Measurements from ENCODE around the gene EQTN.

EQTN gene

DNA sequence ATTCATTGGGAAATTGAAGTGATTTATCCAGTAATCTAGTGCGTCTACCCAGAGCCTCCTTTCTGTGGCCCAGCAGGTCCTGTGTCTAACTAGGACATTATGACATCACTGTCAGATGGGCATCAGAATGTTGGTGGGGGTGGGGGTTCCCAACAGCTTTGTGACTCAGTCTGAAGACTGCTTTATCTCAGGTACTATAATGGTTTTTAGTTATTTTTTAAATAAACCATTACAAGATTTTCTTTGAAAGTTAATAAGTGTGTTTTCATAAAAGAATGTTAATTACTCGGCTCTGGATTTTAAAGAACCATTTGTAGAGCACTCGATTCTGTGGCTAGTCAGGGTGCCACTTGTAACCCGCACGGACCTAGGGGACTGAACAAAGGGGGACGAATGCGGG is at the start of gene EQTN:
EQTN (minus strand) TSS at position 101 of the 400 bp plus-strand sequence; CDS start at position 6, 95 bp downstream.
- no peak for DNase-seq

DNA sequence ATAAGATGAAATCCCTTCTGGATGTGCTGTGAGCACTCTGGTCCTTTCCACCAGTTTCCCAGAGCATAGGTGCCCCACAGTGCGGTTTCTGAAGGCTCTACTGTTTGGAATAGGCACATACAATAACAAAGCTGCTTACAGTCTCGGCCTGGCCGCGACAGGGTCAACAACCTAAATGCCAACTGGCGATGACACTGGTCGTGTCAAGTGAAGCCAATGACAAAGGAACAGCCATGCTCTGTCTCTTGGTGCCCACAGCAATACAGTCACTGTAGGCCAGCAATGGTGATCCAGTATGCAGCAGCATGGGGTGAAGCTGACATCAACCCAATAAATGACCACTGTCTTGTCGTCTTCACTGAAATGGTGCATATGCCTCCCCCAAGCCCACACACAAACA is 47.8 kb upstream of the EQTN start:
- DNase-seq: no peak

DNA sequence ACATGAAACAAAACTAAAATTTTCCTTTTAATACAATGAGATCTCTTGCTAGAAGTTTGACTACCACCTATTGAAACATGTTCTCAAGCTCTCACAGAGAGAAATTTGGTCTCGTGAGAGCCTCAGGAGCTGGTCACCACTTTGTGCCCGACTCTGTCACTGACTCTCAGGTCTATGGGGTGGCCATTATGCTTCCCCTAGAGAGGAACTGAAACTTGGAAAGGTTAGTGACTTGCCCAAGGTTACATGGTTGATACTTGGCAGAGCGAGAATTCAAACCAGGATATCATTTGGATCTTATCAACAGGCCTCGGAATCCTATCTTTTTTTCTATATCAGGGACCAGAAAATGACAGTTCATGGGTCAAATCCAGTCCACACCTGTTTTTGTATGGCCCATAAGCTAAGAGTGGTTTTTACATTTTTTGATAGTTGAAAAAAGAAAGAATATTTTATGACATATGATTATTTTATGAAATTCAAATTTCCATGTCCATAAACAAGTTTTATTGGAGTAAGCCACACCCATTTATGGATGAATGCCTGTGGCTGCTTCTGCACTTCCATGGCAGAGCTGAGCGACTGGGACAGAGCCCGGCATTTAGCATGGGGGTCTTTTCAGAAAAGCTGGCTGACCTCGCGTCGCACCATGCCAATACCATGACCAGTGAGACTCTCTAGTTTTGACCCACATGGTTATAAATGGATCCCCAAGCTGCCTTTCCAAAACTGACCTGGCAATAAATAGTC is 44.8 kb upstream of the EQTN start:
- DNase-seq: no peak

DNA sequence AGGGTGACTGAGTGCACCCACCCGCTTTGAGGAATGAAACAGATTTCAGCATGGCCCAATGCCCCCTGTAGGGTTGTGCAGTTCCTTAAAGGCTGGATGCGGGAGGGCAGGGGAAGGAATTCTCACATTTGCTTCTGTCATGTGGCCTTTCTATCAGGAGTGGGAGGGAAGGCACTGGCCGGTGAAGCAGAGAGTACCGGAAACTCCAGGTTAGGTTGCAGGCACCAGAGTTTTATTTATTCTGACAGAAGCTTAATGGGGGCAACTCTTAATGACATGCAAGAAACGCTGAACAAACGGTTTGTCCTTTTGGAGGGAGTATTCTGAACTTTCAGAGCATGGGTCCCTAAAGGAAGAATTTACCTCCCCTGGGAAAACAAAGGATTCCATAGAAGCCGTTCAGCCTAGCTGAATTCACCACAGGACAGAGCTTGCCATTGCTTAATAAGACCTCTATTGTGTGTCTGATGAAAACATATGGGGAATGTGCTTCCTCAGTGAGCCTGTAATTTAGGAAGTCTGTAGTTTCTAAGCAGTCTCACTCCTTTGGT is 44.1 kb upstream of the EQTN start:
- DNase-seq: no peak

DNA sequence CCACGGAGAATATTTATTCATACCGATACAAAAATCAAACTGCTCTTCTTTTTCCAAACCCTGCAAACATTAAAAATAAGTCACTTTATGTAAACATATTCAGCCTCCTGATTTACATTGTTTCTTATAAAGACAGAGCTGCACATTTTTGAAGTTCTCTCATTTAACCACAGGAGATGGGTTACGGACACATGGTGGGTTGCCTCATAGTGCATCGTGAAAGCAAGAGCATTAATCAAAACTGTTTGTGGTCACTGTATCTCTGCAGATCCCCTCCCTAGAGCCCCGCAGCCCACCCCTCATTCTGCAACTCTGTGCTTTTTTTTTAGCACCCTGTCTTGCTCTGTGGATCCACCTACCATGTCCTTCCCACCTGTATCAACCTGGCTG is 43.3 kb upstream of the EQTN start:
- DNase-seq: no peak

DNA sequence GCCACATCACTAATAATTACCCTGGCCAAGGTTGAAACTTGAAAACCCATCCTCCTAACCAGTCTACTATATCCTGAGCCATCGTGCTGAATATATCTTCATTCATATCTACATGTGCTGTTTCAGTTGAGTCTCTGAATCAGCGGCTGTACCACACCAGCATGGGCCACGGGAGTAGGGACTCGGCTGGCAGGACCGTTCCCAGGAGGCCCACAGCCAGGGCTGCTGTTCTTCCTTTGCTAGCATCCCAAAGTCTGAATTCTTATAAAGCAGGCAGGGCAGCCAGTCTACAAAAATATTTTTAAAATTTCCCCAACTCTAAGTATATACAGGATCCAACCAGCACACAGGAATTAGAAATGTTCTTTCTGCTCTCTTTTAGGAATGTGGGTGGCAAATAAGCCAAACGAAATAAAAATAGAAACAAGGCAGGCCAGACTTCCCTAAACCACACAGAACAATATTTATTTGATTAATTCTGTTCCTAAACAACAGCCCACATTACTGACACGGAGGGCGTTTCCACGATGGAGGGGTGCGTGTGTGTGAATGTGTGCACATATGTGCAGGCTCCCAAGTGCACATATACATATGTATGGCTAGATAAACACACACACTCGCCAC is 42.8 kb upstream of the EQTN start:
- DNase-seq: no peak

DNA sequence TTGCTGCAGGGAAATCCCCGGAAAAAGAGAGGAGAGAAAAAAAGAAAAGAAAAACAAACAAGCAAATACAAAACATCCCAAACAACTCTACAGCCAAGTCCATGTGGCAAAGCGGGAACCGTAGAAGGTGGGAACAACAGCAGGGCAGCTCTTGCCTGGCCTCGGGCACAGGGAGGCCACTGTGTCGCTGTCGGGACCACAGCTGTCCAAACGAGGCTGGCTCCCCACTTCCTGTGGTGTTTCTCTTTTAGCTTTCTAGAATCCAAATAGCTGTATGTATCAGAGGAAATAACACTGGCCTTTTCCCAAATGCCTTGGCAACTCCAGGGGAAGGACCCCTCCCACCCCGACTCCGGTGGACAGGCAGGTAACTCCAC is 41.6 kb upstream of the EQTN start:
- DNase-seq: no peak

DNA sequence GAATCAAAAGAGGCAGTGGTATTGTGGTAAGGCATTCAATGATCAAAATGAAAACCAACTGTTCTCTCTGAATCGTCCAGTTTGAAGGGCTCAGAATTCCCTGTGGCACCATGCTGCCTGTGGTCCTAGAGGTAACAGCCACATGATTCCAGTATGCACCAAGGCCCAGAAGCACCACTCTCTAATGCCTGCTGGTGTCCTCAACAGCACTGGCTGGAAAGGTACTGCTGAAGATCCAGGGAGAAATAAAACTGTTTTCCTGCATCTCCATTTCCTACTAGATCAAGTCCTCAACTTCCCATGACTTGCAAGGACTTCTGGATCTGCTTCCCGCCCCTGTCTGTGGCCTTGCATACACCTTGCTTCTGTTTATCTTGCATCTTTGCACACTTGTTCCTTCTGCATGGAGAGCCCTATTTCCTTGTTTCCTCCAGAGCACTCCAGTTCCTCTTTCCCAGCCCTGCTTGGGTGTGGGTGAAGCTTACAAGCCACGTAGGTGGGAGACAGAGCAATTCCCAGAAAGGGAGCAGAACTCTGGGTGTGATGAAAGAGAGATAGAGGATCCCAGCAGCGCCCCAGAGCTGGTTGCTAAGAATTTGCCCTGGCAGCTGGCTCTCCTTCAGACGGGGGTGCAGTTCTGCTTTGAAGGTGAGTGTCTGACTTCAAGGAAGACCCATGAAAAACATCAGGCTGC is 41.0 kb upstream of the EQTN start:
- no peak for DNase-seq

DNA sequence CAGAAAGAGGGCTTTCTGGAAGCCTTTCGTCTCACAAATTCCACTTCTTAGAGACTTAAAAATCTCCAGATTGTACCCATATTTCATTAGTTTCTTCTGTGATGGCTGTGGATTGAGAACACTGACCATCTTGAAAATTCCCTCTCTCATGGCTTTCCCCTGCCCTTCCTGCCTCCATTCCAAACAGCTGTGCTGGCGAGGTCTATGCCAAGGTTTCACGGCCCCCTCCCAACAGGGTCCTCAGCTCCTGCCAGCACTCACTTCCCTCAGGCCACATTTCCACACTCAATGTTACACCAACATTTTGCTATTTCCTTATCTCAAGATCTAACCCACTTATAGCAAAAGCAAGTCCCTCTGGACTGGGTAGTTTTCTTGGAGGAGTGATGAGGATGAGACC is 40.3 kb upstream of the EQTN start:
- no peak for DNase-seq

DNA sequence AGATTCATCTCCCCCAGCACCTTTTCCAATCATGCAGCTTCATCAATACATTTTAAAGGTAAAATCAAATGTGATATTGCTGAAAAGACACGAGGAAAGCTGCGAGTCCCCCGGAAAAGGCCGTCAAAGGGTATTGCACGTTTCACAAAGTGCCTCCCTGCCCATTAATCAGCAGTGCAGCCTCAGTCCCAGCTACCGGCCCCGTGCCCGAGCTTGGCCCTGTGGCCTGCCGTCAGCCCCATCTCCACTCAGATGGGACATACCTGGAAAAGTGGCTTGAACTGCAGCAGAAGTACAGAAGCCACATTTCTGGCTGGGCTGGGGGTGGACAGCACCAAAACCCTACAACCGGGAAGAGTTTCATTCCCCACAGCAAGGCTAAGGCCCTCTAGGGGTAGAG is 39.9 kb upstream of the EQTN start:
- no peak for DNase-seq

DNA sequence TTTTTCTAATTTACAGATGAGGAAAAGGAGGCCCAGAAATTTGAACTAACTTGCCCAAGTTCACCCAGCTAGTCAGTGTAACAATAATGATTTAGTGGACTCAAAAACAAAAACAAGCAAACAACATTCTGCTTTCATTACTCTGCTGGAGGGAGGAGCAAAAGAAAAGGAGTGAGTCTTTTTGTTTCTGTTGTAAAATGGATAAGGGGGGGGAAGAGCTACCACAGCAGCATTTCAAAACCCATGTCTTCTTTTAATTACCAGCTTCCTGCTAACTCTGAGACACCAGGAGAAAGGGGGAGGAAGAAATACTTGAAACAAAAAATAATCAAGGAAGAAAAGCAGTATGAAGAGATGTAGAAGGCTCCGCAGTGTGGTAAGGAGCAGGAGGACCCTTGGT is 39.2 kb upstream of the EQTN start:
- no peak for DNase-seq

DNA sequence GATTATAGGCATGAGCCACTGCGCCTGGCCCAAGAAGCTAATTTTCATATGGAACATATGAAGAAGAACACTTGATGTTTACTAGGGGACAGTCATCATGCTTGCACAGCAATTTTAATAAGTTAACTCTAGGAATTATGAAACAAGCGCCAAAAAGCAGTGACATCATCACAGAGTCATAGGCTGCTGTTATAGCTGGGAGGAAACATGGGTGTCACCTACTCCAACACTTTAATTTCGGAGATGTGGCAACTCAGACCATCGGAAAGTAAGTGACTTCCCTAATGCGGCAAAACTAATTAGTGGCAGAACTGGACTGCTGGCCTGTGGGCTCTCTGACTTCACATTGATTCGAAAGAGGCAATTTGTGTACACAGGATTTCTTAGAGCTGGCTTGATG is 38.1 kb upstream of the EQTN start:
- no peak for DNase-seq

DNA sequence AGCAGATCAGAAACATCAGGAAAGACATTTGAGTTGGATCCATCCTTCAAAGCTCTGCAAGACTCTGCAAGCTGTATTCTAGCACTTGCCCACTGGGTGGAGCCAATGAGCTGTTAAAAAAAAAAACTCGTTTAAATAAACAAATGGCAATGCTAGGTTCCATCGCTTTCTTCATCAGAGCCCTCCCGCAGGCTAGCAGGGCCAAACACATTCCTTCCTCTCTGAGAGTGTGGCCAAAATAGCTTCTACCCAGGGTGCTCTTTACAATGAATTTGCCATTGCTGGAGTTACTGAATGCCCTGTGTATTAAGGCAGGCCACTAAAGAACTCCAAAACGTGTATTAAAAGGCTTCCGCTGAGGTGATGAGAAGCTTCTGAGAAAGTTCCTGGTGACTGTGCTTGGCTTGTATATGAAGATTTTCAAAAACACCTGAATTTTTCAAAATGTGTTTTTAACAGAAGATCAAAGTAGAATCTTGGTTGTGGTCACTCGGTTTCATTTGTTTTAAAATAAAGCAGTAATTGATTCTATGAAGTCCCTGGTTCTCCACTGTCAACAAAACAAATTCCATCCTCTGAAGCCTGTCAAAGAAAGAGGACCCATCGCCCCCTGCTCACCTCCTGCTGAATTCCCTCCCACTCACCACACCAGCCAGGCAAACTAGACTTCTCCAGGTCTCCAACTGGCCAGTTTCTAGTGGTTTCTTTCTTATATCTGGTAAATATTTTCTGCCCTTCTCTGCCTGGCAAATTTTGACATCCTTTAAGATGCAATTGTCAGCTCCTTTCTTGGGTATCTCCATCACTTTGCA is 36.5 kb upstream of the EQTN start:
- peak; percentile 77 for DNase-seq

DNA sequence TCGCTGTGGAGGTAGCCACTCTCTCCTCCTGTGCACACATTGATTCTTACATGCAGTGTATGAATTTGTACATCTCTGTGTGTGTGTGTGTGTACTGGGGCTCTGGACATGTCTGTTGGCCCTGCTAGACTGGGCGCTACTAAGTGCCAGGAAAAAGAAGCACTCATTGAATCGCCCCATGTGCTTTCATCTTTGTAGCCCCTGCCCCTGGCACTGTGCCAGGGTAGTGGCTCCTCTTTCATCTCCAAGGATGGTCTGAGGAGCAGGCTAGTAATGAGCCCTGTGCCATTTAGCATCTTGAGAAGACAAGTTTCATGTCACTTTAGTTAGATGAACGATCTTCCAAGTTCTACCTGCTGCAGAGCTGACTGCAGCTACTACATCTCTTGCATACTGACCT is 34.4 kb upstream of the EQTN start:
- DNase-seq: no peak

DNA sequence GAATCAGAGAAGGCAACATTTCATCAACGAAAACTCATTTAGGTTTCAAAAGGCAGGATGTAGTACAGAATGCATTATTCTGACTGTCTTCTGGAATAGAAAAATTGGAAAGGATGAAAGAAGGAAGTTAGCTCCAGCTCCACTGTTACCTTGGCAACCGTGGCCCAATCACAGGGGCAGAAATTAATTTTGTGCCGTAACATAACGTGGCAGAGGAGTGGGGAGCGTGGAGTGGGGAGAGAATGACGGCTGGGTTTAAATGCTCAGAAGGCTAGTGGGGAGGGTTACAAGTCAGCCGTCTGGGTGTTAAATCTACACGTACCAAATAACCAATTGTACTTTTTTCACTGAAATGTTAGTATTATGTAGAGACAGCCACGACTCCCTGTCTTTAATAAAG is 32.3 kb upstream of the EQTN start:
- DNase-seq: no peak

DNA sequence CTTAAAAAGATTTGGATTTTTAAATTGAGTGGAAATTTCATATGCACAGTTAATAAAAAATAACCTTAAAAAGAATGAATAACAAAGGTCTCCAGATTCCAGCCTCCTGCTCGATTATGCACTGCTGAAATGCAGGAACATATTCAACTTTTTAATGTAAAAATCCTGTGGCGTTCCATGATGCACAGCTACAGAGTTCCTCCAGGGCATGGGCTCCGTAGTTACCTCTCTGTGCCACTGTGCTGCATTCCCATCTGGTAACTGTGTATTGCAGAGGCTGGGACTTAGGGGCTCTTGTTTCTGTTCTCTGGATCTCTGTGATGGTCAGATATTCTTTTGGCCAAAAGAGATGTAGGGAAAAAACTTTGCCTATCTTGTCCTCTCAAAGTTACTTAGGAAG is 31.5 kb upstream of the EQTN start:
- no peak for DNase-seq

DNA sequence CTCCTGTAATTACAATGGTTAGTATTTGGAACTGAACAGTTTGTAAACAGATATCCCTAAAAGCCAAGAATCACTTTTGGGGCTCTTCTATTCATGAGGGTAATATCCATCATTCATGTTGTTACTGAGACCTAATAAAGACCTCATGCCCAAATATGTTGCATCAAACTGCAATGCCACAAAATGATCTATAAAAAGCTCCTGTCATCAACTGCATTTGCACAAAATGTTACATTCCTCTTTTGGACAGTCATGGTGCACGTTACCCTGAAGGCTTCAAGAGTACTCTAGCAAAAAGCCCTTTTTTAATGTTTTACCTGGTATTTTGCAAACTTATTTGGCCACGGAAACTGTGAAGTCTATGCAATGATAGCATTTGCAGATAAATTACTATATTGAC is 14.2 kb upstream of the EQTN start:
- DNase-seq: no peak

DNA sequence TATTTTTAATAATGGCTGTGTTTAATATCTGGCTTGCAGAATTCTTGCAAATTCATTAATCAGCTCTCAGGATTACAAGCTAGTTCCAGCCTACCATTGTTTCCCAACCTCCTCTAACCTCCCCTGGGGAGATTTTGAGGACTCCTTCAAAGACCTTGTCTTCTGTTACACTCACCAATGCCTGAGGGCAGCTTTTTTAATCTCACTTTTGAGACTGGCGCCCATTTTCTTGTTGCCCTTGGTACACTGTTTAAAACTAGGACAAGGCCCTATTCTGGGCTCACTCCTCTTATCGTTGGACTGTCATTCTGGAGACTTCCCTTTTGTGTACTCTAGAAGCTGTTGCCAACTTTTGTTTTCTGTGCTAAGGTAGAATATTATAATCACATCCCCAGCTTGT is 13.6 kb upstream of the EQTN start:
- no peak for DNase-seq

DNA sequence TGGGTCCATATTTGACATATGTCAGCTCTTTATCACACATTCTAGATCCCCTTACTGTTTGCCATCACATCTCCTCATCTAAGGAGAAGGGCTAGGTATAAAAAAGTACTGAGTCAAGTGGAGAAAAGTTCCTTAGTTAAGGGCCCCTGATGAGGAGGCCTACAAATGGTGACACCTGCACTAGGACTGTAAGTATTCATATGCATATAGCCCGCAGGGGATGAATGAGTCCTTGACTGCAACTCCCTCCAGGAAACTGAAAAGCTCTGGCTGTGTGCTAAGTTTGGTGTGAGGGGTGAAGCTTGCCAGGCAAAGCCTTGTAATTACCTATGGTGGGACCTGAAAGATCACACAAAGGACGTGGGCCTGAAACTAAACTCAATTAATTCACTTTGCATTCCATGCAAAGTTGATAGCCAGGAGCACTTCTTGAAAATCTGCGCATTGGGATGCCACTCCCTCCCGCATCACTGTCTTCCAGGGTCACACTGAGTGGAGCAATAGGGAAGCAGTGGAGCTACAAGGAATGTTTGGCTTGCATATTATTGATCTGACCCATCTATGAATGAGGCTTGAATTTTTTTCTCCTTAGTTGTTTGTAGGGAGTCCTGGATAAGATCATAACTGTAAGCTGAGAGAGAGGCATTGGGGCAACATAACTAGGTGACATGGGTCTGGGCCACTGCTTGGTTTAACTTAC is 11.9 kb upstream of the EQTN start:
- DNase-seq: no peak

DNA sequence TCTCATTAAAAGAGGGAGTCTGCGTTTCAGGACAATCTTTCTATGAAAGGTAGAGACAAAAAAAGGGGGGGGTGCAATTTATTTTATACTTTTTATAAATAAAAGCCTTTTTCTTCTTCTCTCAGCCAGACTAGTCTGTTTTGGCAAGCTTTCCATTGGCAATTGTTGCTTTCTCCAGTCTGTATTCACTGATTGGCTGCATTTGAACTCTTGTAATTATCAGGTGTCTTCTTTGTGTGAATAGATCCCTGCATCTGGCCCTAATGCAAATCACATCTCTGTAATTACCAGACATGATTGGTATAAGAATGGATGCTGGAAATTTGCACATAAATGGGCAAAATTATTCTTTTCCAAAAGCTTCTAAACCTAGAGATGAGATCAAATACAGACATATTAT is 7.6 kb upstream of the EQTN start:
- DNase-seq: peak; percentile 87

DNA sequence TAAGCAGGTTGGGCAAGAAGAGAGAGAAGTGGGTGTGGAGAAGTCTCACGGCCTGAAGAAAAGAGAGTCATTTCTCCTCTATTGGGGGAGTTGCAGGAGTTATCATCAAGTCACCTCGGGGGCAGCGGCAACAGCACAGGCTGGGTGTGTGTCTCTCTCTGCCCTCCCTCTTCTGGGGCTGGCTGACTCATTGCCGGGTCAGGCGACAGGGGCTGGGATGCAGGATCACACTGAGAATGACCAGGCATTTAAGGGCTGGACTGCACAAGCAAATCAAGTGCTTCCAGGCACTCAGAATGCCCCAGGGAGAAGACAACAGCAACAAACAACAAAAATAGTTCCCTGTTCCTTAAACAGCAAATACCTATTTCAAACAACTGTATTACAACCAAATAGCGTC is 6.3 kb upstream of the EQTN start:
- no peak for DNase-seq

DNA sequence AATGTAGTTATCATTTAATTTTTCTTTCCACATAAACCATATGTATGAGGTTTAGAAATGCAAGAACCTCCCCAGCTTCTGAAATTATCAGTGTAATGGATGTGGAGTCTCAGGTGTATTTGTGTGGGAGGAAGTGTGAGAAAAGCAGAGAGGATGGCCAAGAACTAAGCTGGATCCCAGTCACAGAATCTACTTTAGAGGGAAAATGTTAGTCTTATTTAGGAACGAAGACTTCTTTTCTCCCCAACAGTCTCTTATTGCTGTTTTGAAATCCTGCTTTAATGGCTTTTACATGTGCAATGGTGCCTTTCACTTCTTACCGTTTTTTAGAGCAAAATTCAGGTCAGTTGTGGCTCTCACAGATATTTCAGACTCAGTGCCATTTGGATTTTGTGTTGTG is 3.0 kb downstream of the EQTN start:
- DNase-seq: no peak
